Heart right ventricle (tissue), 16 donors: Measurements from ENCODE around the gene NPAS3. TPM values are rescaled to one million over a fixed set of nuclear protein-coding genes. Genes with fewer than 3 reads are reported as not detected.

Experiments used
- ATAC-seq, 8 donors: fragments of 200-7000 bp; cut with Tn5 transposase; one replicate each; pipeline ENCODE4 v1.9.1; 2020; ENCODE audit warnings: mild to moderate bottlenecking in 8 of 8, moderate library complexity in 8 of 8, moderate number of reproducible peaks in 1 of 8
- DNase-seq, 2 donors: peaks; one replicate each; pipeline ENCODE4 v3.0.0-alpha.2; 2020
- H3K27ac ChIP-seq, 10 donors: fragments of 200-600 bp; sonication (generic) in 2 of 10; one replicate each; pipeline versions ENCODE4 v1.5.0 to v1.8.0; 2020 to 2022; ENCODE audit warnings: mild to moderate bottlenecking in 3 of 10
- H3K27me3 ChIP-seq, 7 donors: fragments of 200-600 bp; one replicate each; pipeline ENCODE4 v1.8.0; 2021 to 2022; ENCODE audit warnings: mild to moderate bottlenecking in 2 of 7
- H3K36me3 ChIP-seq, 9 donors: fragments of 200-600 bp; sonication (generic) in 1 of 9; one replicate each; pipeline versions ENCODE4 v1.5.0 to v1.8.0; 2020 to 2022; ENCODE audit warnings: mild to moderate bottlenecking in 2 of 9
- H3K4me1 ChIP-seq, 9 donors: fragments of 200-600 bp; sonication (generic) in 1 of 9; one replicate each; pipeline versions ENCODE4 v1.5.0 to v1.8.0; 2020 to 2022; ENCODE audit warnings: mild to moderate bottlenecking in 4 of 9
- H3K4me3 ChIP-seq, 10 donors: fragments of 200-600 bp; sonication (generic) in 2 of 10; one replicate each; pipeline versions ENCODE4 v1.5.0 to v1.8.0; 2020 to 2022; ENCODE audit warnings: mild to moderate bottlenecking in 7 of 10, moderate library complexity in 2 of 10
- H3K9me3 ChIP-seq, 11 donors: fragments of 200-600 bp in 10 of 11; sonication (generic) in 2 of 11; one replicate each; pipeline versions ENCODE4 v1.5.0 to v1.8.0; 2013 to 2022; ENCODE audit warnings: mild to moderate bottlenecking in 2 of 11, control low read depth in 1 of 11, moderate library complexity in 1 of 11
- CTCF ChIP-seq, 9 donors: fragments of 200-600 bp; sonication (generic) in 2 of 9; IDR thresholded peaks; one replicate each; pipeline versions ENCODE4 v1.5.0 to v1.8.0; 2021 to 2022; ENCODE audit warnings: antibody characterized with exemption in 9 of 9, mild to moderate bottlenecking in 5 of 9, moderate library complexity in 1 of 9
- WGBS, 2 donors: extraction: QIAGEN DNeasy Blood & Tissue Kit; methylation state at CpG; one replicate each; pipeline ENCODE4 v1.1.7; 2013; ENCODE audit warnings: inconsistent platforms in 1 of 2; 5-methylcytosine and 5-hydroxymethylcytosine counted together
- intact Hi-C, 10 donors: fragments of 100-400 bp; cut with DNase I; formaldehyde crosslinking; loops; one replicate each; pipeline versions ENCODE4 v1.11.1 to v1.14.2; 2022
- polyA plus RNA-seq, 2 donors: library from polyadenylated mRNA; stranded (reverse); fragments of 200-250 nt; gene quantifications; one replicate each; pipeline ENCODE4 v1.2.3, GENCODE V29; 2013
- total RNA-seq, 10 donors: library from RNA; stranded (reverse); fragmentation: NEBNext Ultra II Directional in 3 of 10; extraction: Animal tissue kit (Norgen Biotek cat#: 25700) in 3 of 10; gene quantifications; one replicate each; pipeline versions ENCODE4 v1.2.1 to v1.2.4, GENCODE V29; 2021 to 2023
- donor health status: Arrhythmogenic right ventricular cardiomyopathy.
- donor health status: ischemic (EF 13 %, LVEDD 7.1; RV severe dilation, severe dysfunction).
- donor health status: healthy with polysubstance abuse.
- donor health status: DM: no; HTN: yes; CAD: no.
- donor health status: DM: no; HTN: no; CAD: no.
- donor health status: ischemic (EF 25% LVEDD 6.9; RV normal size, moderate dysfunction).
- donor health status: ischemic (EF 25% LVEDD 5.7; RV mildly dilated, moderate dysfunction).
- donor health status: healthy.
- donor health status: DM: yes; HTN: yes; CAD: no.
- donor health status: Ischemic cardiomyopathy.
- donor health status: ischemic (EF 35%, LVEDD 5.7; RV mildly dilated, moderate dysfunction).
- donor health status: nonischemic (EF 11% LVEDD 7.7; RV severe dilation, severe dysfunction).
- donor health status: DM: yes; HTN: yes; CAD: no.
- donor health status: PGD.
- donor health status: ischemic (EF 29% LVEDD 5.4; RV normal size, mild dysfunction).
- donor health status: nonischemic (EF 23%, LVEDD 6.1; RV moderate dilation, normal function).

The NPAS3 gene
- total and polyA plus RNA-seq, 12 donors, result 0.12 to 2.8 (median 0.99) TPM

- intact Hi-C loops, result no loop called here
- Histone ChIP-seq H3K27ac (no peak overlapping the region), H3K4me3 (no peak overlapping the region), H3K36me3 (no peaks in the 10 kb centered on the region), H3K9me3 (no peaks in the 10 kb centered on the region), H3K4me1 (peaks cover 0 to 10% (median 4%) of the 10 kb centered on the region in 9 donors), H3K27me3 (no peaks in the 10 kb centered on the region)
- no peak for ATAC-seq
- WGBS, 2 donors, result 79 to 83% methylated on average over 5 of the region's 5 CpGs
- TF ChIP-seq CTCF (IDR thresholded peaks at IDR 0.05), result no peak
- DNase-seq, result no peak
These were observed 517.1 kb downstream of the NPAS3 start for GRCh38 chr14:33455654-33456345.

- ATAC-seq (peak in 1 of 8 donors; percentile 45), DNase-seq (no peak)
- peaks cover 0 to 9% (median 3%) of the 10 kb centered on the region in 9 donors for H3K4me1 ChIP-seq
- H3K9me3 ChIP-seq, result no peaks in the 10 kb centered on the region
- no peak overlapping the region for H3K27ac ChIP-seq
- no peaks in the 10 kb centered on the region for H3K27me3 ChIP-seq
- 76 to 89% methylated on average over 4 of the region's 4 CpGs for WGBS, 2 donors
- TF ChIP-seq CTCF (IDR thresholded peaks at IDR 0.05), result no peak
- no peak overlapping the region for H3K4me3 ChIP-seq
- H3K36me3 ChIP-seq, result no peaks in the 10 kb centered on the region
- intact Hi-C loops, result no loop called here
These were observed 518.3 kb downstream of the NPAS3 start for GRCh38 chr14:33457021-33457420.

GRCh38 chr14:33457617-33458016 lies 518.9 kb downstream of the NPAS3 start:
- no peak for ATAC-seq
- peaks cover 0 to 9% (median 3%) of the 10 kb centered on the region in 9 donors for H3K4me1 ChIP-seq
- no peak overlapping the region for H3K4me3 ChIP-seq
- 82 to 84% methylated on average over 7 of the region's 7 CpGs for WGBS, 2 donors
- no peaks in the 10 kb centered on the region for H3K9me3 ChIP-seq
- no peaks in the 10 kb centered on the region for H3K36me3 ChIP-seq
- no peaks in the 10 kb centered on the region for H3K27me3 ChIP-seq
- H3K27ac ChIP-seq, result no peak overlapping the region
- intact Hi-C loops, result no loop called here
- DNase-seq, result no peak
- TF ChIP-seq CTCF (IDR thresholded peaks at IDR 0.05), result no peak

- Histone ChIP-seq H3K9me3 (no peaks in the 10 kb centered on the region), H3K4me3 (no peak overlapping the region), H3K27me3 (no peaks in the 10 kb centered on the region), H3K27ac (no peak overlapping the region), H3K4me1 (no peaks in the 10 kb centered on the region), H3K36me3 (no peaks in the 10 kb centered on the region)
- ATAC-seq, result no peak
- no peak for DNase-seq
- 76 to 90% methylated on average over 1 of the region's 1 CpG for WGBS, 2 donors
- TF ChIP-seq CTCF (IDR thresholded peaks at IDR 0.05), result no peak
- intact Hi-C loops, result no loop called here
These were observed 521.5 kb downstream of the NPAS3 start for GRCh38 chr14:33460164-33460563.
